ENCODE results near the gene MBTPS2. TPM values are rescaled to one million over a fixed set of nuclear protein-coding genes. Genes with fewer than 3 reads are reported as not detected.
"Not testable (repeated sequence)": the region's sequence is repeated elsewhere in the genome, so short reads cannot be mapped to it uniquely, and the experiment has no call there.

The MBTPS2 gene
- total RNA-seq, 1 donor from 2014 or later, result 13.6 TPM

GRCh38 chrX:21813612-21814368 is 25.6 kb upstream of the MBTPS2 start:
- no peak overlapping the region for H3K27ac ChIP-seq (ENCODE audit: low read depth, low read length)
- no peaks in the 10 kb centered on the region for H3K27me3 ChIP-seq (ENCODE audit: control insufficient read depth in 3 of 3, insufficient read depth in 3 of 3, low read length in 3 of 3)
- no peak overlapping the region for H3K9ac ChIP-seq (ENCODE audit: low read depth in 1 of 3, low read length in 3 of 3)
- H3K4me1 ChIP-seq (ENCODE audit: control insufficient read depth in 3 of 3, insufficient read depth in 3 of 3, low read length in 3 of 3), result no peaks in the 10 kb centered on the region
- no peak overlapping the region for H3K4me3 ChIP-seq (ENCODE audit: low read length in 3 of 3)
- H3K36me3 ChIP-seq (ENCODE audit: control insufficient read depth in 3 of 3, insufficient read depth in 3 of 3, low read length in 3 of 3), result no peaks in the 10 kb centered on the region
- peaks cover 0 to 2% (median 0%) of the 10 kb centered on the region in 3 donors for H3K9me3 ChIP-seq (ENCODE audit: control insufficient read depth in 3 of 3, low read length in 3 of 3)

GRCh38 chrX:21816136-21816535 is 23.3 kb upstream of the MBTPS2 start:
- no peaks in the 10 kb centered on the region for H3K27me3 ChIP-seq (ENCODE audit: control insufficient read depth in 3 of 3, insufficient read depth in 3 of 3, low read length in 3 of 3)
- H3K27ac ChIP-seq (ENCODE audit: low read depth, low read length), result no peak overlapping the region
- H3K4me1 ChIP-seq (ENCODE audit: control insufficient read depth in 3 of 3, insufficient read depth in 3 of 3, low read length in 3 of 3), result no peaks in the 10 kb centered on the region

GRCh38 chrX:21820170-21820569 is 19.2 kb upstream of the MBTPS2 start:
- not testable (repeated sequence) for H3K9ac ChIP-seq (ENCODE audit: low read depth in 1 of 3, low read length in 3 of 3); H3K36me3 ChIP-seq (ENCODE audit: control insufficient read depth in 3 of 3, insufficient read depth in 3 of 3, low read length in 3 of 3); H3K4me1 ChIP-seq (ENCODE audit: control insufficient read depth in 3 of 3, insufficient read depth in 3 of 3, low read length in 3 of 3); H3K9me3 ChIP-seq (ENCODE audit: control insufficient read depth in 3 of 3, low read length in 3 of 3); H3K27me3 ChIP-seq (ENCODE audit: control insufficient read depth in 3 of 3, insufficient read depth in 3 of 3, low read length in 3 of 3); H3K27ac ChIP-seq (ENCODE audit: low read depth, low read length); H3K4me3 ChIP-seq (ENCODE audit: low read length in 3 of 3)

More at GRCh38 chrX:21816136-21816535, 23.3 kb upstream of the MBTPS2 start:
- peaks cover 0 to 2% (median 0%) of the 10 kb centered on the region in 3 donors for H3K9me3 ChIP-seq (ENCODE audit: control insufficient read depth in 3 of 3, low read length in 3 of 3)
- no peak overlapping the region for H3K9ac ChIP-seq (ENCODE audit: low read depth in 1 of 3, low read length in 3 of 3)
- H3K36me3 ChIP-seq (ENCODE audit: control insufficient read depth in 3 of 3, insufficient read depth in 3 of 3, low read length in 3 of 3), result no peaks in the 10 kb centered on the region
- H3K4me3 ChIP-seq (ENCODE audit: low read length in 3 of 3), result no peak overlapping the region

- Histone ChIP-seq H3K36me3 (ENCODE audit: control insufficient read depth in 3 of 3, insufficient read depth in 3 of 3, low read length in 3 of 3) (no peaks in the 10 kb centered on the region), H3K4me1 (ENCODE audit: control insufficient read depth in 3 of 3, insufficient read depth in 3 of 3, low read length in 3 of 3) (no peaks in the 10 kb centered on the region), H3K4me3 (ENCODE audit: low read length in 3 of 3) (no peak overlapping the region), H3K9ac (ENCODE audit: low read depth in 1 of 3, low read length in 3 of 3) (no peak overlapping the region), H3K9me3 (ENCODE audit: control insufficient read depth in 3 of 3, low read length in 3 of 3) (no peaks in the 10 kb centered on the region), H3K27me3 (ENCODE audit: control insufficient read depth in 3 of 3, insufficient read depth in 3 of 3, low read length in 3 of 3) (no peaks in the 10 kb centered on the region), H3K27ac (ENCODE audit: low read depth, low read length) (no peak overlapping the region)
These were observed 17.5 kb upstream of the MBTPS2 start for GRCh38 chrX:21821875-21822274.

- H3K36me3 ChIP-seq (ENCODE audit: control insufficient read depth in 3 of 3, insufficient read depth in 3 of 3, low read length in 3 of 3), result no peaks in the 10 kb centered on the region
- no peaks in the 10 kb centered on the region for H3K9me3 ChIP-seq (ENCODE audit: control insufficient read depth in 3 of 3, low read length in 3 of 3)
- no peaks in the 10 kb centered on the region for H3K4me1 ChIP-seq (ENCODE audit: control insufficient read depth in 3 of 3, insufficient read depth in 3 of 3, low read length in 3 of 3)
- H3K27ac ChIP-seq (ENCODE audit: low read depth, low read length), result no peak overlapping the region
- H3K27me3 ChIP-seq (ENCODE audit: control insufficient read depth in 3 of 3, insufficient read depth in 3 of 3, low read length in 3 of 3), result no peaks in the 10 kb centered on the region
- no peak overlapping the region for H3K4me3 ChIP-seq (ENCODE audit: low read length in 3 of 3)
- H3K9ac ChIP-seq (ENCODE audit: low read depth in 1 of 3, low read length in 3 of 3), result no peak overlapping the region
These were observed 7.9 kb upstream of the MBTPS2 start for GRCh38 chrX:21831496-21831895.

GRCh38 chrX:21837056-21837455 is 2.4 kb upstream of the MBTPS2 start:
- H3K27ac ChIP-seq (ENCODE audit: low read depth, low read length), result no peak overlapping the region
- H3K27me3 ChIP-seq (ENCODE audit: control insufficient read depth in 3 of 3, insufficient read depth in 3 of 3, low read length in 3 of 3), result no peaks in the 10 kb centered on the region
- H3K9ac ChIP-seq (ENCODE audit: low read depth in 1 of 3, low read length in 3 of 3), result no peak overlapping the region
- no peaks in the 10 kb centered on the region for H3K9me3 ChIP-seq (ENCODE audit: control insufficient read depth in 3 of 3, low read length in 3 of 3)
- H3K4me3 ChIP-seq (ENCODE audit: low read length in 3 of 3), result no peak overlapping the region
- no peaks in the 10 kb centered on the region for H3K36me3 ChIP-seq (ENCODE audit: control insufficient read depth in 3 of 3, insufficient read depth in 3 of 3, low read length in 3 of 3)
- peaks cover 0 to 7% (median 2%) of the 10 kb centered on the region in 3 donors for H3K4me1 ChIP-seq (ENCODE audit: control insufficient read depth in 3 of 3, insufficient read depth in 3 of 3, low read length in 3 of 3)

- no peaks in the 10 kb centered on the region for H3K36me3 ChIP-seq (ENCODE audit: control insufficient read depth in 3 of 3, insufficient read depth in 3 of 3, low read length in 3 of 3)
- H3K27me3 ChIP-seq (ENCODE audit: control insufficient read depth in 3 of 3, insufficient read depth in 3 of 3, low read length in 3 of 3), result no peaks in the 10 kb centered on the region
- peaks cover 0 to 7% (median 2%) of the 10 kb centered on the region in 3 donors for H3K4me1 ChIP-seq (ENCODE audit: control insufficient read depth in 3 of 3, insufficient read depth in 3 of 3, low read length in 3 of 3)
- no peaks in the 10 kb centered on the region for H3K9me3 ChIP-seq (ENCODE audit: control insufficient read depth in 3 of 3, low read length in 3 of 3)
- peak overlapping the region; percentile 83 to 93 (median 92) for H3K9ac ChIP-seq (ENCODE audit: low read depth in 1 of 3, low read length in 3 of 3)
- peak overlapping the region; percentile 86 for H3K27ac ChIP-seq (ENCODE audit: low read depth, low read length)
- H3K4me3 ChIP-seq (ENCODE audit: low read length in 3 of 3), result peak overlapping the region; percentile 80 to 85 (median 83)
These were observed 482 bp upstream of the MBTPS2 start for GRCh38 chrX:21838937-21839333.

GRCh38 chrX:21840193-21840545 is 752 bp downstream of the MBTPS2 start:
- Histone ChIP-seq H3K4me3 (ENCODE audit: low read length in 3 of 3) (peak overlapping the region; percentile 77 to 85 (median 83)), H3K27me3 (ENCODE audit: control insufficient read depth in 3 of 3, insufficient read depth in 3 of 3, low read length in 3 of 3) (no peaks in the 10 kb centered on the region), H3K9me3 (ENCODE audit: control insufficient read depth in 3 of 3, low read length in 3 of 3) (no peaks in the 10 kb centered on the region), H3K36me3 (ENCODE audit: control insufficient read depth in 3 of 3, insufficient read depth in 3 of 3, low read length in 3 of 3) (peaks cover 0 to 2% (median 0%) of the 10 kb centered on the region in 3 donors), H3K4me1 (ENCODE audit: control insufficient read depth in 3 of 3, insufficient read depth in 3 of 3, low read length in 3 of 3) (peaks cover 0 to 7% (median 2%) of the 10 kb centered on the region in 3 donors), H3K9ac (ENCODE audit: low read depth in 1 of 3, low read length in 3 of 3) (peak overlapping the region; percentile 83 to 93 (median 92)), H3K27ac (ENCODE audit: low read depth, low read length) (peak overlapping the region; percentile 86)

- no peak overlapping the region for H3K27ac ChIP-seq (ENCODE audit: low read depth, low read length)
- no peaks in the 10 kb centered on the region for H3K9me3 ChIP-seq (ENCODE audit: control insufficient read depth in 3 of 3, low read length in 3 of 3)
- no peak overlapping the region for H3K4me3 ChIP-seq (ENCODE audit: low read length in 3 of 3)
- no peaks in the 10 kb centered on the region for H3K27me3 ChIP-seq (ENCODE audit: control insufficient read depth in 3 of 3, insufficient read depth in 3 of 3, low read length in 3 of 3)
- H3K9ac ChIP-seq (ENCODE audit: low read depth in 1 of 3, low read length in 3 of 3), result no peak overlapping the region
- H3K4me1 ChIP-seq (ENCODE audit: control insufficient read depth in 3 of 3, insufficient read depth in 3 of 3, low read length in 3 of 3), result peaks cover 0 to 7% (median 7%) of the 10 kb centered on the region in 3 donors
- H3K36me3 ChIP-seq (ENCODE audit: control insufficient read depth in 3 of 3, insufficient read depth in 3 of 3, low read length in 3 of 3), result peaks cover 0 to 4% (median 2%) of the 10 kb centered on the region in 3 donors
These were observed 3.8 kb downstream of the MBTPS2 start for GRCh38 chrX:21843179-21843578.

GRCh38 chrX:21845096-21845495 is 5.7 kb downstream of the MBTPS2 start:
- Histone ChIP-seq H3K9me3 (ENCODE audit: control insufficient read depth in 3 of 3, low read length in 3 of 3) (no peaks in the 10 kb centered on the region), H3K4me1 (ENCODE audit: control insufficient read depth in 3 of 3, insufficient read depth in 3 of 3, low read length in 3 of 3) (peaks cover 0 to 7% (median 7%) of the 10 kb centered on the region in 3 donors), H3K27me3 (ENCODE audit: control insufficient read depth in 3 of 3, insufficient read depth in 3 of 3, low read length in 3 of 3) (no peaks in the 10 kb centered on the region), H3K9ac (ENCODE audit: low read depth in 1 of 3, low read length in 3 of 3) (no peak overlapping the region), H3K27ac (ENCODE audit: low read depth, low read length) (no peak overlapping the region), H3K4me3 (ENCODE audit: low read length in 3 of 3) (no peak overlapping the region), H3K36me3 (ENCODE audit: control insufficient read depth in 3 of 3, insufficient read depth in 3 of 3, low read length in 3 of 3) (peaks cover 2 to 5% (median 4%) of the 10 kb centered on the region in 3 donors)
